Activated CD8-positive, alpha-beta memory T cell treated with anti-CD3 and anti-CD28 coated beads for 24 hours (primary cell): Measurements from ENCODE around the gene OR5B21.

Experiments used
- DNase-seq: peaks from one replicate; pipeline ENCODE4 v3.0.0-alpha.2; 2020

OR5B21 gene

GRCh38 chr11:58508005-58508404 is at the start of gene OR5B21:
OR5B21 (minus strand) TSS chr11:58508105; CDS start chr11:58508105, 0 bp downstream.
- no peak for DNase-seq

- DNase-seq, result no peak
These were observed 41.7 kb upstream of the OR5B21 start for GRCh38 chr11:58549644-58550043.

- no peak for DNase-seq
These were observed 38.9 kb upstream of the OR5B21 start for GRCh38 chr11:58546841-58547240.

- no peak for DNase-seq
These were observed 24.0 kb upstream of the OR5B21 start for GRCh38 chr11:58531865-58532341.

- DNase-seq, result no peak
These were observed 22.3 kb upstream of the OR5B21 start for GRCh38 chr11:58530236-58530635.

GRCh38 chr11:58527429-58527828 is 19.5 kb upstream of the OR5B21 start:
- DNase-seq, result no peak

GRCh38 chr11:58526721-58527120 is 18.8 kb upstream of the OR5B21 start:
- no peak for DNase-seq

- no peak for DNase-seq
These were observed 17.2 kb upstream of the OR5B21 start for GRCh38 chr11:58525037-58525614.

- peak; percentile 72 for DNase-seq
These were observed 16.5 kb upstream of the OR5B21 start for GRCh38 chr11:58524232-58525036.

GRCh38 chr11:58513747-58514367 is 6.0 kb upstream of the OR5B21 start:
- no peak for DNase-seq

- DNase-seq, result no peak
These were observed 3.7 kb upstream of the OR5B21 start for GRCh38 chr11:58511636-58512035.

GRCh38 chr11:58509748-58510147 is 1.8 kb upstream of the OR5B21 start:
- no peak for DNase-seq

- no peak for DNase-seq
These were observed 909 bp upstream of the OR5B21 start for GRCh38 chr11:58508814-58509213.

GRCh38 chr11:58507355-58507754 is 550 bp downstream of the OR5B21 start:
- DNase-seq, result no peak

GRCh38 chr11:58506935-58507334 is 970 bp downstream of the OR5B21 start:
- no peak for DNase-seq

GRCh38 chr11:58505849-58506248 is 2.1 kb downstream of the OR5B21 start:
- no peak for DNase-seq

- no peak for DNase-seq
These were observed 3.7 kb downstream of the OR5B21 start for GRCh38 chr11:58504232-58504631.

- no peak for DNase-seq
These were observed 4.5 kb downstream of the OR5B21 start for GRCh38 chr11:58503361-58503856.

- no peak for DNase-seq
These were observed 5.9 kb downstream of the OR5B21 start for GRCh38 chr11:58502004-58502403.

- DNase-seq, result no peak
These were observed 9.4 kb downstream of the OR5B21 start for GRCh38 chr11:58498464-58498863.

- DNase-seq, result no peak
These were observed 10.0 kb downstream of the OR5B21 start for GRCh38 chr11:58497951-58498350.

GRCh38 chr11:58495906-58496305 is 12.0 kb downstream of the OR5B21 start:
- no peak for DNase-seq

GRCh38 chr11:58494101-58494500 is 13.8 kb downstream of the OR5B21 start:
- no peak for DNase-seq

GRCh38 chr11:58493676-58494075 is 14.2 kb downstream of the OR5B21 start:
- DNase-seq, result no peak
